Renal cortex interstitium (tissue), 15 donors: ENCODE results near the gene ANXA10. TPM values are rescaled to one million over a fixed set of nuclear protein-coding genes. Genes with fewer than 3 reads are reported as not detected.

Source experiments
- DNase-seq, 11 donors: peaks; one replicate each; pipeline ENCODE4 v3.0.0-alpha.2; 2013; ENCODE audit warnings: low read depth in 9 of 11, low spot score in 4 of 11; ENCODE audit errors: extremely low read depth in 1 of 11
- long read RNA-seq, 16 experiments: transcript quantifications; one replicate each; lab custom pipeline, GENCODE V29; 2026
- polyA plus RNA-seq, 3 donors: library from polyadenylated mRNA; unstranded; fragments of 120-200 nt; gene quantifications; one replicate each; pipeline ENCODE4 v1.2.1, GENCODE V29; 2013; ENCODE audit not compliant: insufficient read length in 3 of 3

The ANXA10 gene
- polyA plus RNA-seq: under 1 TPM; 0.14 to 0.34 (median 0.14) TPM
- long read RNA-seq, donor 1: 0 reads
- long read RNA-seq, donor 2: 0 reads
- long read RNA-seq, donor 3: 0 reads
- long read RNA-seq, donor 4: 0 reads
- long read RNA-seq, donor 5: 0 reads
- long read RNA-seq, donor 6: 0 reads
- long read RNA-seq, donor 7: 0 reads
- long read RNA-seq, donor 8: 0 reads
- long read RNA-seq, donor 9: 0 reads
- long read RNA-seq, donor 10: 0 reads
- long read RNA-seq, donor 11: 0 reads
- long read RNA-seq, donor 12: 0 reads
- long read RNA-seq, donor 13: 0 reads
- long read RNA-seq, donor 14: 0 reads
- long read RNA-seq, donor 15: 0 reads
- long read RNA-seq, donor 16, partial matches to known transcripts: 0 of 1 reads
- long read RNA-seq, donor 16, other reads (novel, unspliced or antisense): 0 of 1 reads

GRCh38 chr4:168092176-168092712 is at the start of gene ANXA10:
Gene ANXA10, plus strand, starts transcription at chr4:168092537. Its CDS starts 164 bp downstream, at chr4:168092701.
- no peak for DNase-seq

GRCh38 chr4:168045354-168045753 is 47.0 kb upstream of the ANXA10 start:
- no peak for DNase-seq

GRCh38 chr4:168050002-168050401 is 42.3 kb upstream of the ANXA10 start:
- DNase-seq: no peak

- no peak for DNase-seq
Observed at GRCh38 chr4:168051526-168051925, 40.8 kb upstream of the ANXA10 start.

- no peak for DNase-seq
Observed at GRCh38 chr4:168057412-168057811, 34.9 kb upstream of the ANXA10 start.

- no peak for DNase-seq
Observed at GRCh38 chr4:168059251-168059650, 33.1 kb upstream of the ANXA10 start.

- no peak for DNase-seq
Observed at GRCh38 chr4:168063031-168063430, 29.3 kb upstream of the ANXA10 start.

- no peak for DNase-seq
Observed at GRCh38 chr4:168070903-168071302, 21.4 kb upstream of the ANXA10 start.

- DNase-seq: no peak
Observed at GRCh38 chr4:168071304-168071703, 21.0 kb upstream of the ANXA10 start.

GRCh38 chr4:168074861-168075260 is 17.5 kb upstream of the ANXA10 start:
- no peak for DNase-seq

GRCh38 chr4:168076989-168077725 is 15.2 kb upstream of the ANXA10 start:
- DNase-seq: peak; percentile 29 to 63 (median 46)

- no peak for DNase-seq
Observed at GRCh38 chr4:168077726-168078239, 14.6 kb upstream of the ANXA10 start.

GRCh38 chr4:168082379-168082778 is 10.0 kb upstream of the ANXA10 start:
- no peak for DNase-seq

- no peak for DNase-seq
Observed at GRCh38 chr4:168095776-168096406, 3.6 kb downstream of the ANXA10 start.

- DNase-seq: no peak
Observed at GRCh38 chr4:168096407-168096784, 4.1 kb downstream of the ANXA10 start.

GRCh38 chr4:168097161-168097560 is 4.8 kb downstream of the ANXA10 start:
- DNase-seq: no peak

- no peak for DNase-seq
Observed at GRCh38 chr4:168098248-168098717, 5.9 kb downstream of the ANXA10 start.

- no peak for DNase-seq
Observed at GRCh38 chr4:168099195-168099594, 6.9 kb downstream of the ANXA10 start.

GRCh38 chr4:168101026-168101425 is 8.7 kb downstream of the ANXA10 start:
- no peak for DNase-seq
